ENCODE data around the gene APAF1.

DNA sequence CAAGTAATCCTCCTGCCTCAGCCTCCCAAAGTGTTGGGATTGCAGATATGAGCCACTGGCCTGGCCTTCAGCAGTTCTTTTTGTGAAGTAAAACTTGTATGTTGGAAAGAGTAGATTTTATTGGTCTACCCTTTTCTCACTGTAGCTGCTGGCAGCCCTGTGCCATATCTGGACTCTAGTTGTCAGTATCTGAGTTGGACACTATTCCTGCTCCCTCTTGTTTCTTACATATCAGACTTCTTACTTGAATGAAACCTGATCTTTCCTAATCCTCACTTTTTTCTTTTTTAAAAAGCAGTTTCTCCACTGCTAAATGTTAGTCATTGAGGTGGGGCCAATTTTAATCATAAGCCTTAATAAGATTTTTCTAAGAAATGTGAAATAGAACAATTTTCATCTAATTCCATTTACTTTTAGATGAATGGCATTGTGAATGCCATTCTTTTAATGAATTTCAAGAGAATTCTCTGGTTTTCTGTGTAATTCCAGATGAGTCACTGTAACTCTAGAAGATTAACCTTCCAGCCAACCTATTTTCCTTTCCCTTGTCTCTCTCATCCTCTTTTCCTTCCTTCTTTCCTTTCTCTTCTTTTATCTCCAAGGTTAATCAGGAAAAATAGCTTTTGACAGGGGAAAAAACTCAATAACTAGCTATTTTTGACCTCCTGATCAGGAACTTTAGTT lies 88.7 kb downstream of the APAF1 start:
- TF ChIP-seq EZH2 (IDR thresholded peaks at IDR 0.05; ENCODE audit: low read length, unreplicated experiment) = no peak
- no peak for TF ChIP-seq CTCF (conservative IDR thresholded peaks at IDR 0.05; ENCODE audit: low read depth, low read length)
- no peak for TF ChIP-seq EZH2phosphoT487 (IDR thresholded peaks at IDR 0.05; ENCODE audit: borderline replicate concordance, low read length)
